HEK293 (cell line): ENCODE data around the gene KRTAP23-1.

Experiments used
- CTCF ChIA-PET: fragments of 350-600 bp; formaldehyde crosslinking; extraction: SDS; loops from one replicate; lab custom pipeline; 2021; ENCODE audit warnings: antibody characterized with exemption; lab: Yijun Ruan, JAX
- POLR2A ChIA-PET: fragments of 300-600 bp; formaldehyde crosslinking; extraction: SDS; loops from one replicate; lab custom pipeline; 2020; ENCODE audit warnings: antibody characterized with exemption, inconsistent platforms; lab: Yijun Ruan, JAX
- H3K27ac ChIP-seq: fragments of 200-500 bp; sonication (Bioruptor generic); 2 replicates; pipeline ENCODE4 v1.5.1; 2014; ENCODE audit warnings: low read depth, low read length, control low read depth, inconsistent platforms; ENCODE audit errors: extremely low read depth
- H3K36me3 ChIP-seq, 2 experiments: fragments of 200-500 bp in 1 of 2; sonication (Bioruptor generic) in 1 of 2; 1 replicate in 1 of 2; 2 replicates in 1 of 2; pipeline ENCODE4 v1.5.1; 2014 to 2017; ENCODE audit warnings: inconsistent platforms in 2 of 2, low read length in 2 of 2; ENCODE audit not compliant: control insufficient read depth in 2 of 2, insufficient read depth in 1 of 2
- H3K4me1 ChIP-seq: fragments of 200-500 bp; sonication (Bioruptor generic); 2 replicates; pipeline ENCODE4 v1.5.1; 2014; ENCODE audit warnings: mild to moderate bottlenecking, low read length, inconsistent platforms; ENCODE audit not compliant: control insufficient read depth, insufficient read depth
- H3K4me3 ChIP-seq: 2 replicates; pipeline ENCODE4 v1.5.1; 2011; ENCODE audit warnings: low read depth, mild to moderate bottlenecking, control low read depth, low read length, moderate library complexity
- H3K9me3 ChIP-seq: fragments of 200-500 bp; sonication (Bioruptor generic); 2 replicates; pipeline ENCODE4 v1.5.1; 2014; ENCODE audit warnings: low read depth, low read length, inconsistent platforms; ENCODE audit not compliant: control insufficient read depth, insufficient read depth
- PRDM2 ChIP-seq: fragments of 450-650 bp; formaldehyde crosslinking; IDR thresholded peaks from 2 replicates; pipeline ENCODE4 v1.5.1; 2016; ENCODE audit warnings: missing biosample characterization, missing genetic modification characterization, borderline replicate concordance
- SETDB1 ChIP-seq: IDR thresholded peaks from one replicate; pipeline ENCODE4 v1.6.1; 2017; ENCODE audit warnings: mild to moderate bottlenecking, low read length, moderate library complexity, mixed read lengths; ENCODE audit not compliant: insufficient read length
- SP3 ChIP-seq: fragments of 450-650 bp; formaldehyde crosslinking; IDR thresholded peaks from 2 replicates; pipeline ENCODE4 v1.5.1; 2016; ENCODE audit warnings: missing biosample characterization, missing genetic modification characterization
- ZFP69B ChIP-seq: fragments of 450-650 bp; formaldehyde crosslinking; IDR thresholded peaks from 2 replicates; pipeline ENCODE4 v1.5.1; 2016; ENCODE audit warnings: missing biosample characterization, missing genetic modification characterization
- ZNF146 ChIP-seq: fragments of 450-650 bp; formaldehyde crosslinking; IDR thresholded peaks from 2 replicates; pipeline ENCODE4 v1.5.1; 2016; ENCODE audit warnings: missing biosample characterization, missing genetic modification characterization
- ZNF2 ChIP-seq: fragments of 450-650 bp; formaldehyde crosslinking; IDR thresholded peaks from 2 replicates; pipeline ENCODE4 v1.5.1; 2016; ENCODE audit warnings: missing biosample characterization, missing genetic modification characterization
- ZNF266 ChIP-seq: fragments of 450-650 bp; formaldehyde crosslinking; IDR thresholded peaks from 2 replicates; pipeline ENCODE4 v1.5.1; 2016; ENCODE audit warnings: missing biosample characterization, missing genetic modification characterization, low read depth
- ZNF280C ChIP-seq: fragments of 450-650 bp; formaldehyde crosslinking; IDR thresholded peaks from 2 replicates; pipeline ENCODE4 v1.5.1; 2016; ENCODE audit warnings: missing biosample characterization, missing genetic modification characterization
- ZNF391 ChIP-seq: fragments of 450-650 bp; formaldehyde crosslinking; IDR thresholded peaks from 2 replicates; pipeline ENCODE4 v1.5.1; 2016; ENCODE audit warnings: low read depth, missing biosample characterization, missing genetic modification characterization, borderline replicate concordance
- ZNF529 ChIP-seq: fragments of 450-650 bp; formaldehyde crosslinking; IDR thresholded peaks from 2 replicates; pipeline ENCODE4 v1.5.1; 2017; ENCODE audit warnings: missing genetic modification characterization, missing biosample characterization; ENCODE audit not compliant: insufficient replicate concordance
- ZNF623 ChIP-seq: fragments of 450-650 bp; formaldehyde crosslinking; IDR thresholded peaks from 2 replicates; pipeline ENCODE4 v1.5.1; 2016; ENCODE audit warnings: missing biosample characterization, missing genetic modification characterization
- ZNF776 ChIP-seq: fragments of 450-650 bp; formaldehyde crosslinking; IDR thresholded peaks from 2 replicates; pipeline ENCODE4 v1.5.0; 2017; ENCODE audit warnings: missing biosample characterization, missing genetic modification characterization, borderline replicate concordance
- ZNF777 ChIP-seq: fragments of 450-650 bp; formaldehyde crosslinking; IDR thresholded peaks from 2 replicates; pipeline ENCODE4 v1.5.1; 2017; ENCODE audit warnings: missing biosample characterization, missing genetic modification characterization, borderline replicate concordance
- ZNF830 ChIP-seq: fragments of 450-650 bp; IDR thresholded peaks from 2 replicates; pipeline ENCODE4 v1.5.0; 2018; ENCODE audit warnings: missing biosample characterization, missing genetic modification characterization, low read depth, mild to moderate bottlenecking, moderate library complexity
- ZNF843 ChIP-seq: fragments of 450-650 bp; formaldehyde crosslinking; IDR thresholded peaks from 2 replicates; pipeline ENCODE4 v1.5.1; 2016; ENCODE audit warnings: missing biosample characterization, missing genetic modification characterization
- TF ChIP-seq, protein P1 (sequence below): fragments of 450-650 bp; formaldehyde crosslinking; IDR thresholded peaks from 2 replicates; pipeline ENCODE4 v1.5.1; 2016; ENCODE audit warnings: missing biosample characterization, missing genetic modification characterization
- TF ChIP-seq, protein P2 (sequence below): fragments of 450-650 bp; formaldehyde crosslinking; conservative IDR thresholded peaks from 2 replicates; pipeline ENCODE4 v1.5.1; 2016; ENCODE audit warnings: low read depth, missing biosample characterization, missing genetic modification characterization

The KRTAP23-1 gene

DNA sequence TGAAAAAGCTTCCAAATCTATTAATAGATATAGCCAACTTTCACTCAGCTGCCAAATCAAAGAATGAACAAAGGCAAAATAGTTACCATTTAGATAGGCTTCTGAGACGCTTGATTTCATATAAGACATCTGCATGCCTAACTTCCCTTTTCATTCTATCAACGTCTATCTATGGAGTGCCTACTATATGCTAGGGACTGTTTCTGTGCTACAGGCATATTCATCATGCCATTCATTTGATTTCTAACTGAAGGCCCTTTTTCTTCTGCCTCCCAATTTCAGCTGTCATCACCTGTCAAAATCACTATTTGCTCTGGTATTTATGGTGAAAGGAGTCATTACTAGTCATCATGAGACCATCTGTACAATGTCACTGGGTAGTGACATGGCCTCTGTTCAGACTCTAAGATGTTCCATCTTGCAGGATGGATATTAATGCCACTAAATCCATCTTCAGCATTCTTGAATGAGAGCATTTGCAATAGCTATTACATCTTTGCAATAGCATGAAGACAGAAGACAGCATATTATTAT is 43.2 kb upstream of the KRTAP23-1 start:
- Histone ChIP-seq H3K9me3 (no peaks in the 10 kb centered on the region), H3K4me1 (no peaks in the 10 kb centered on the region), H3K4me3 (no peak overlapping the region), H3K36me3 (no peaks in the 10 kb centered on the region), H3K27ac (no peak overlapping the region)
- CTCF ChIA-PET: interaction anchor here (1.4 to 2.1 kb wide), 2 partner anchors 18 to 51 kb away, joined by 8 to 9 read pairs; no protein-coding TSS in a partner anchor
- no peak for TF ChIP-seq ZNF529 (tag by site-specific recombination)
- no peak for TF ChIP-seq ZNF391 (tag by site-specific recombination)
- TF ChIP-seq ZNF146 (tag by site-specific recombination): no peak
- no peak for TF ChIP-seq ZNF623 (tag by site-specific recombination)
- no peak for TF ChIP-seq ZNF830 (tag by site-specific recombination)
- TF ChIP-seq ZNF843 (tag by site-specific recombination): no peak
- TF ChIP-seq SETDB1: no peak
- TF ChIP-seq PRDM2 (tag by site-specific recombination): no peak
- no peak for TF ChIP-seq ZFP69B (tag by site-specific recombination)
- TF ChIP-seq ZNF776 (tag by site-specific recombination): no peak
- TF ChIP-seq ZNF280C (tag by site-specific recombination): no peak
- TF ChIP-seq, protein P1, sequence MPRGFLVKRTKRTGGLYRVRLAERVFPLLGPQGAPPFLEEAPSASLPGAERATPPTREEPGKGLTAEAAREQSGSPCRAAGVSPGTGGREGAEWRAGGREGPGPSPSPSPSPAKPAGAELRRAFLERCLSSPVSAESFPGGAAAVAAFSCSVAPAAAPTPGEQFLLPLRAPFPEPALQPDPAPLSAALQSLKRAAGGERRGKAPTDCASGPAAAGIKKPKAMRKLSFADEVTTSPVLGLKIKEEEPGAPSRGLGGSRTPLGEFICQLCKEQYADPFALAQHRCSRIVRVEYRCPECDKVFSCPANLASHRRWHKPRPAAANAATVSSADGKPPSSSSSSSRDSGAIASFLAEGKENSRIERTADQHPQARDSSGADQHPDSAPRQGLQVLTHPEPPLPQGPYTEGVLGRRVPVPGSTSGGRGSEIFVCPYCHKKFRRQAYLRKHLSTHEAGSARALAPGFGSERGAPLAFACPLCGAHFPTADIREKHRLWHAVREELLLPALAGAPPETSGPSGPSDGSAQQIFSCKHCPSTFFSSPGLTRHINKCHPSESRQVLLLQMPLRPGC (tag by site-specific recombination): no peak
- no peak for TF ChIP-seq SP3 (tag by site-specific recombination)
- TF ChIP-seq ZNF266 (tag by site-specific recombination): no peak
- POLR2A ChIA-PET: no interaction called here

- CTCF ChIA-PET: no interaction called here
- H3K9me3 ChIP-seq: no peaks in the 10 kb centered on the region
- H3K36me3 ChIP-seq: no peaks in the 10 kb centered on the region
- TF ChIP-seq ZNF2 (tag by site-specific recombination) (no peak), ZNF777 (tag by site-specific recombination) (no peak)
- TF ChIP-seq, protein P2, sequence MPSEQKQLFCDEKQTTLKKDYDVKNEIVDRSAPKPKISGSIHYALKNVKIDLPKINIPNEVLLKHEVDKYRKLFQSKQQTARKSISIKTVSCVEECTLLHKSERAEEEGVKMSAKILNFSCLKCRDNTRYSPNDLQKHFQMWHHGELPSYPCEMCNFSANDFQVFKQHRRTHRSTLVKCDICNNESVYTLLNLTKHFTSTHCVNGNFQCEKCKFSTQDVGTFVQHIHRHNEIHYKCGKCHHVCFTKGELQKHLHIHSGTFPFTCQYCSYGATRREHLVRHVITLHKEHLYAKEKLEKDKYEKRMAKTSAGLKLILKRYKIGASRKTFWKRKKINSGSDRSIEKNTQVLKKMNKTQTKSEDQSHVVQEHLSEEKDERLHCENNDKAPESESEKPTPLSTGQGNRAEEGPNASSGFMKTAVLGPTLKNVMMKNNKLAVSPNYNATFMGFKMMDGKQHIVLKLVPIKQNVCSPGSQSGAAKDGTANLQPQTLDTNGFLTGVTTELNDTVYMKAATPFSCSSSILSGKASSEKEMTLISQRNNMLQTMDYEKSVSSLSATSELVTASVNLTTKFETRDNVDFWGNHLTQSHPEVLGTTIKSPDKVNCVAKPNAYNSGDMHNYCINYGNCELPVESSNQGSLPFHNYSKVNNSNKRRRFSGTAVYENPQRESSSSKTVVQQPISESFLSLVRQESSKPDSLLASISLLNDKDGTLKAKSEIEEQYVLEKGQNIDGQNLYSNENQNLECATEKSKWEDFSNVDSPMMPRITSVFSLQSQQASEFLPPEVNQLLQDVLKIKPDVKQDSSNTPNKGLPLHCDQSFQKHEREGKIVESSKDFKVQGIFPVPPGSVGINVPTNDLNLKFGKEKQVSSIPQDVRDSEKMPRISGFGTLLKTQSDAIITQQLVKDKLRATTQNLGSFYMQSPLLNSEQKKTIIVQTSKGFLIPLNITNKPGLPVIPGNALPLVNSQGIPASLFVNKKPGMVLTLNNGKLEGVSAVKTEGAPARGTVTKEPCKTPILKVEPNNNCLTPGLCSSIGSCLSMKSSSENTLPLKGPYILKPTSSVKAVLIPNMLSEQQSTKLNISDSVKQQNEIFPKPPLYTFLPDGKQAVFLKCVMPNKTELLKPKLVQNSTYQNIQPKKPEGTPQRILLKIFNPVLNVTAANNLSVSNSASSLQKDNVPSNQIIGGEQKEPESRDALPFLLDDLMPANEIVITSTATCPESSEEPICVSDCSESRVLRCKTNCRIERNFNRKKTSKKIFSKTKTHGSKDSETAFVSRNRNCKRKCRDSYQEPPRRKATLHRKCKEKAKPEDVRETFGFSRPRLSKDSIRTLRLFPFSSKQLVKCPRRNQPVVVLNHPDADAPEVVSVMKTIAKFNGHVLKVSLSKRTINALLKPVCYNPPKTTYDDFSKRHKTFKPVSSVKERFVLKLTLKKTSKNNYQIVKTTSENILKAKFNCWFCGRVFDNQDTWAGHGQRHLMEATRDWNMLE (tag by site-specific recombination): no peak
- H3K27ac ChIP-seq: no peak overlapping the region
- no peak overlapping the region for H3K4me3 ChIP-seq
- H3K4me1 ChIP-seq: no peaks in the 10 kb centered on the region
- POLR2A ChIA-PET: no interaction called here
These were observed 33.8 kb upstream of the KRTAP23-1 start for GRCh38 chr21:30382201-30382600.
